HG03159 (cell line): ENCODE data around the gene TNFRSF1A.

ENCODE experiments used
- ATAC-seq: cut with Tn5 transposase; IDR thresholded peaks from one replicate; pipeline ENCODE4 v1.9.1; 2021; ENCODE audit warnings: mild to moderate bottlenecking, moderate library complexity; ENCODE audit not compliant: unreplicated experiment

The TNFRSF1A gene

GRCh38 chr12:6324936-6325750 lies 16.7 kb downstream of the TNFRSF1A start:
- no peak for ATAC-seq

- ATAC-seq = no peak
Observed at GRCh38 chr12:6323995-6324711, 17.7 kb downstream of the TNFRSF1A start.

GRCh38 chr12:6323340-6323994 lies 18.4 kb downstream of the TNFRSF1A start:
- peak; percentile 65 for ATAC-seq

GRCh38 chr12:6322969-6323339 lies 18.9 kb downstream of the TNFRSF1A start:
- ATAC-seq = peak; percentile 26

- ATAC-seq = no peak
Observed at GRCh38 chr12:6322352-6322751, 19.5 kb downstream of the TNFRSF1A start.

- ATAC-seq = no peak
Observed at GRCh38 chr12:6321905-6322304, 20.0 kb downstream of the TNFRSF1A start.

GRCh38 chr12:6319446-6319845 lies 22.4 kb downstream of the TNFRSF1A start:
- no peak for ATAC-seq

GRCh38 chr12:6318440-6318879 lies 23.4 kb downstream of the TNFRSF1A start:
- ATAC-seq = no peak

- no peak for ATAC-seq
Observed at GRCh38 chr12:6317693-6318439, 24.0 kb downstream of the TNFRSF1A start.

GRCh38 chr12:6316921-6317692 lies 24.8 kb downstream of the TNFRSF1A start:
- ATAC-seq = no peak

- ATAC-seq = no peak
Observed at GRCh38 chr12:6315704-6316597, 25.9 kb downstream of the TNFRSF1A start.

- ATAC-seq = no peak
Observed at GRCh38 chr12:6315184-6315583, 26.7 kb downstream of the TNFRSF1A start.

GRCh38 chr12:6314776-6315175 lies 27.1 kb downstream of the TNFRSF1A start:
- no peak for ATAC-seq

- ATAC-seq = no peak
Observed at GRCh38 chr12:6313326-6313940, 28.4 kb downstream of the TNFRSF1A start.

- no peak for ATAC-seq
Observed at GRCh38 chr12:6312529-6313325, 29.1 kb downstream of the TNFRSF1A start.

- no peak for ATAC-seq
Observed at GRCh38 chr12:6311822-6312528, 29.9 kb downstream of the TNFRSF1A start.
